Body of pancreas (tissue), 4 donors: Measurements from ENCODE around the gene ST6GALNAC3. TPM values are rescaled to one million over a fixed set of nuclear protein-coding genes. Genes with fewer than 3 reads are reported as not detected.

Source experiments
- ATAC-seq: fragments of 150-250 bp; one replicate; pipeline ENCODE4 v1.9.1; 2016
- DNase-seq, 4 donors: peaks; one replicate each; pipeline ENCODE4 v3.0.0-alpha.2; 2019
- H3K27ac ChIP-seq, 4 donors: fragments of 200-600 bp; sonication (generic); 1 replicate in 3 of 4; 2 replicates in 1 of 4; pipeline versions ENCODE4 v1.5.1 to v1.6.1; 2016 to 2019; ENCODE audit warnings: mild to moderate bottlenecking in 1 of 4, mixed read lengths in 1 of 4, moderate library complexity in 1 of 4
- H3K27me3 ChIP-seq, 2 donors: fragments of 200-600 bp; sonication (generic); one replicate each; pipeline ENCODE4 v1.6.0; 2016; ENCODE audit warnings: mild to moderate bottlenecking in 1 of 2
- H3K36me3 ChIP-seq, 2 donors: fragments of 200-600 bp; sonication (generic); replicated peaks in 1 of 2; 2 replicates each; pipeline ENCODE4 v1.5.1; 2016; ENCODE audit warnings: low read depth in 2 of 2; ENCODE audit not compliant: insufficient read depth in 1 of 2
- H3K4me1 ChIP-seq: fragments of 200-600 bp; sonication (generic); one replicate; pipeline ENCODE4 v1.6.0; 2016
- H3K4me3 ChIP-seq, 2 donors: fragments of 200-600 bp; sonication (generic); 1 replicate in 1 of 2; 2 replicates in 1 of 2; pipeline ENCODE4 v1.5.1; 2016 to 2019
- H3K9me3 ChIP-seq, 3 donors: fragments of 200-600 bp; sonication (generic); 1 replicate in 2 of 3; 2 replicates in 1 of 3; pipeline ENCODE4 v1.5.1; 2016
- POLR2A ChIP-seq, 3 donors: fragments of 450-650 bp; IDR thresholded peaks; one replicate each; pipeline ENCODE4 v1.6.1; 2016; ENCODE audit warnings: antibody characterized with exemption in 3 of 3, mild to moderate bottlenecking in 2 of 3
- WGBS, 2 donors: methylation state at CpG; one replicate each; pipeline ENCODE4 v1.1.5; 2017; 5-methylcytosine and 5-hydroxymethylcytosine counted together
- intact Hi-C: fragments of 100-400 bp; cut with DNase I; formaldehyde crosslinking; loops from one replicate; pipeline ENCODE4 v1.15.1; 2023
- total RNA-seq, 2 donors: library from RNA; depleted of rRNA; stranded (reverse); fragments of >200 nt; gene quantifications; one replicate each; pipeline ENCODE4 v1.1.0, GENCODE V29; 2016
- TF ChIP-seq, protein P1 (sequence below), 7 experiments: fragments of 450-650 bp in 4 of 7; fragments of 200-600 bp in 3 of 7; sonication (generic) in 3 of 7; IDR thresholded peaks; one replicate each; pipeline ENCODE4 v1.5.1; 2016 to 2019; ENCODE audit warnings: antibody characterized with exemption in 7 of 7

Gene ST6GALNAC3
- total RNA-seq, 2 donors from 2014 or later: 1.3 to 2.3 TPM

DNA sequence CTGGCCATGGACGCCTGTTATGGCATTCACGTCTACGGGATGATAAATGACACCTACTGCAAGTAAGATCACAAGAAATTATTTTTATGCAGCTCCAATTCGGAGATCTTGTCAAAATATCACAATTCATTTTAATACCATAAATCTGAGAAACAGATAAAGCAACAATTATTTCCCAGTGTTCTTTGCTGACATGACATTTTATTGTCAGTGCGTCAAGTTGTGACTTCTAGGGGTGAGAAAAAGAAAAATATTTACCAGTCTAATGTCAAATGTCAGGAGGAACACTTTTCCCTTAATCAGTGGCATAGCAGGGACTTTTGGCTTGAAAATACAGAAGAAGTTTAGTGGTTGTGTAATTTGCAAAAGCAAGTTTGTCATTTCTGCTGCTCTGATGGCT lies 553.0 kb downstream of the ST6GALNAC3 start:
- Histone ChIP-seq H3K4me1 (no peaks in the 10 kb centered on the region), H3K4me3 (no peak overlapping the region), H3K27ac (no peak overlapping the region), H3K9me3 (no peaks in the 10 kb centered on the region), H3K36me3 (no peaks in the 10 kb centered on the region), H3K27me3 (no peaks in the 10 kb centered on the region)
- intact Hi-C loops: no loop called here
- 78 to 79% methylated on average over 5 of the region's 5 CpGs for WGBS, 2 donors
- no peak for ATAC-seq
- TF ChIP-seq, protein P1, sequence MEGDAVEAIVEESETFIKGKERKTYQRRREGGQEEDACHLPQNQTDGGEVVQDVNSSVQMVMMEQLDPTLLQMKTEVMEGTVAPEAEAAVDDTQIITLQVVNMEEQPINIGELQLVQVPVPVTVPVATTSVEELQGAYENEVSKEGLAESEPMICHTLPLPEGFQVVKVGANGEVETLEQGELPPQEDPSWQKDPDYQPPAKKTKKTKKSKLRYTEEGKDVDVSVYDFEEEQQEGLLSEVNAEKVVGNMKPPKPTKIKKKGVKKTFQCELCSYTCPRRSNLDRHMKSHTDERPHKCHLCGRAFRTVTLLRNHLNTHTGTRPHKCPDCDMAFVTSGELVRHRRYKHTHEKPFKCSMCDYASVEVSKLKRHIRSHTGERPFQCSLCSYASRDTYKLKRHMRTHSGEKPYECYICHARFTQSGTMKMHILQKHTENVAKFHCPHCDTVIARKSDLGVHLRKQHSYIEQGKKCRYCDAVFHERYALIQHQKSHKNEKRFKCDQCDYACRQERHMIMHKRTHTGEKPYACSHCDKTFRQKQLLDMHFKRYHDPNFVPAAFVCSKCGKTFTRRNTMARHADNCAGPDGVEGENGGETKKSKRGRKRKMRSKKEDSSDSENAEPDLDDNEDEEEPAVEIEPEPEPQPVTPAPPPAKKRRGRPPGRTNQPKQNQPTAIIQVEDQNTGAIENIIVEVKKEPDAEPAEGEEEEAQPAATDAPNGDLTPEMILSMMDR (IDR thresholded peaks at IDR 0.05): no peak
- TF ChIP-seq POLR2A (IDR thresholded peaks at IDR 0.05): no peak
- no peak for DNase-seq

DNA sequence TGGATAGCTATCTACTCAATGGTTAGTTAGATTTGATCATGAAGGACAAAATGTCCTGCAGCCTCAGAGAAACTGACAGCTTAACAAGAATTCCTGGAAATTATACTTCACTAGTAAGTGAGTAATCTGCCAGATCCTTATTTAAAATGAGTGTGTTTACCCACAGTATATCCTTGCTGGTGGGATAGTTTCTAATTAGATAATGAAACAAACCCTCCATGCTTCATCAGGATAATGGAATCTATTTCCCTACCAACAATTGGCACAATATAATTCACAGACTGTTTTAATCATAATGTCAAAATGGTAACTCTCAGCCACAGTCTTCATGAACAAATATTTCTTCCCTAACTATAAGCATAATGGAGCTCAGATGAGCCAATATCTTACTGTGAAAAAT lies 553.4 kb downstream of the ST6GALNAC3 start:
- ATAC-seq: no peak
- TF ChIP-seq, protein P1 (IDR thresholded peaks at IDR 0.05): no peak
- no peak for TF ChIP-seq POLR2A (IDR thresholded peaks at IDR 0.05)
- H3K9me3 ChIP-seq: no peaks in the 10 kb centered on the region
- intact Hi-C loops: no loop called here
- no peaks in the 10 kb centered on the region for H3K27me3 ChIP-seq
- no peak overlapping the region for H3K27ac ChIP-seq
- H3K4me1 ChIP-seq: no peaks in the 10 kb centered on the region
- no peak for DNase-seq
- no peaks in the 10 kb centered on the region for H3K36me3 ChIP-seq
- no peak overlapping the region for H3K4me3 ChIP-seq

DNA sequence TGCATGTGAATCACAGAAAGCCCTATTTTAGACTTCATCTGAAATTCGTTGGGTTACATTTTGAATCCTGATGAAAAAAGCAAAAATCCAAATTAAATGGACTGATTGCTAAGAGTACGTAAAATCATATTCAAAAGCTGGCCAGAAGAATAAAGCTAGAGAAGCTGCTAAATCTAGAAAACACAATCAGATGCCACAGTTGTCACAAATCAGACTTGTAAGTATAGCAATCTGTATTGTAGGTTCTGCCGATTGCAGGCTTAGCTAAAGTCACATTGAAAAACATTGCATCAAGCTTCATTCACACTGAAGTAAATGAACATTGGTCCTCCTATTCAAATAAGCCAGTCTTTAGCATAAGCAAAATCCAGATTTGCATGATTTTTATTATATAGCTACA lies 557.6 kb downstream of the ST6GALNAC3 start:
- 76 to 82% methylated on average over 3 of the region's 3 CpGs for WGBS, 2 donors
- intact Hi-C loops: no loop called here
- ATAC-seq: no peak

DNA sequence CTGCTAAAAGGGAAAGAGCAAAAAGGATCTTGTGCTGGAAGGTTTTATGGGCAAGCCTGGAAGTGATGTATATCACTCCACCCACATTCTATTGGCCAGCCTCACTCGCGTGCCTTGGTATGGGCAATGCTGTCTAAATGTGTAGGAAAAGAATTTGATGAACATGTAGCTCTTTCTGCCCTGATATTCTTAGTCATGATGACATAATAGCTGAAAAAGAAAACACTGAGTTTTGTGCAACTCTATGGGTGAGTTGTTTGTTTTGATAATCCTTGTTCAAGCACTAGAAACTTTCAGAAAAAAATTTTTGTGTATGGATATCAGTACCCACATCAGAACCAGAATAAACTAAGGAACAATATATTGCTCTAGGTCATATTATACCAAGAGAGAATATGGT lies 561.2 kb downstream of the ST6GALNAC3 start:
- DNase-seq (no peak), ATAC-seq (no peak)
- Histone ChIP-seq H3K27me3 (no peaks in the 10 kb centered on the region), H3K9me3 (no peaks in the 10 kb centered on the region), H3K4me1 (no peaks in the 10 kb centered on the region), H3K27ac (no peak overlapping the region), H3K36me3 (no peaks in the 10 kb centered on the region), H3K4me3 (no peak overlapping the region)
- WGBS, 2 donors: 91 to 100% methylated on average over 2 of the region's 2 CpGs
- intact Hi-C loops: no loop called here
- TF ChIP-seq, protein P1 (IDR thresholded peaks at IDR 0.05): no peak
- no peak for TF ChIP-seq POLR2A (IDR thresholded peaks at IDR 0.05)

More for the DNA sequence above, 557.6 kb downstream of the ST6GALNAC3 start:
- Histone ChIP-seq H3K27ac (no peak overlapping the region), H3K4me1 (no peaks in the 10 kb centered on the region), H3K9me3 (no peaks in the 10 kb centered on the region), H3K27me3 (no peaks in the 10 kb centered on the region), H3K4me3 (no peak overlapping the region), H3K36me3 (no peaks in the 10 kb centered on the region)
- no peak for DNase-seq
- TF ChIP-seq, protein P1 (IDR thresholded peaks at IDR 0.05): no peak
- TF ChIP-seq POLR2A (IDR thresholded peaks at IDR 0.05): no peak

DNA sequence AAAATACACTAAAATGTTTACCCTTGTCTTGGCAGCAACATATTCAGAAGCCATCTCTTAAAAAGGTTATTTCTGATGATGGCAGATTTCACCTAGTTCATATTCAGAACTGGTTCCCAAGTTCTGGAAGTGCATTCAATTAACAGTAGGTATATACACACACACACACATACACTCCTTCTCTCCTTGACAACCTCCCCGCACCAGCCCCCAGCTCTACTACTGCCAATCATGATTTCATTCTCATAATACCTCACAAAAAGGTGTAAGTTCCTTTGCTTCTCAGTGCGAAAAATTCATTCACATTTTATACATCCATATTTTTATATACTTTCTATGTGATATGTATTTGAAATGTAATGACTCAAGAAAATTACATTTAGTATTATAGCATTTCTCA lies 564.6 kb downstream of the ST6GALNAC3 start:
- no peak overlapping the region for H3K4me3 ChIP-seq
- H3K4me1 ChIP-seq: no peaks in the 10 kb centered on the region
- WGBS, 2 donors: 83 to 94% methylated on average over 2 of the region's 2 CpGs
- no peaks in the 10 kb centered on the region for H3K36me3 ChIP-seq
- H3K9me3 ChIP-seq: no peaks in the 10 kb centered on the region
- DNase-seq (no peak), ATAC-seq (no peak)
- intact Hi-C loops: no loop called here
- no peak for TF ChIP-seq POLR2A (IDR thresholded peaks at IDR 0.05)
- TF ChIP-seq, protein P1 (IDR thresholded peaks at IDR 0.05): no peak
- no peaks in the 10 kb centered on the region for H3K27me3 ChIP-seq
- H3K27ac ChIP-seq: no peak overlapping the region
